ENCODE data around the gene FARSB. TPM values are rescaled to one million over a fixed set of nuclear protein-coding genes. Genes with fewer than 3 reads are reported as not detected.

The FARSB gene
- total RNA-seq, 1 experiment from 2014 or later: 72.1 TPM

GRCh38 chr2:222572264-222572721 lies 83.6 kb downstream of the FARSB start:
- no peaks in the 10 kb centered on the region for H3K9me3 ChIP-seq (ENCODE audit: low read depth, low read length, poor library complexity, severe bottlenecking)
- no peak for TF ChIP-seq EZH2 (IDR thresholded peaks at IDR 0.05; ENCODE audit: borderline replicate concordance, low read depth, low read length, poor library complexity, severe bottlenecking)
- TF ChIP-seq, protein P1, sequence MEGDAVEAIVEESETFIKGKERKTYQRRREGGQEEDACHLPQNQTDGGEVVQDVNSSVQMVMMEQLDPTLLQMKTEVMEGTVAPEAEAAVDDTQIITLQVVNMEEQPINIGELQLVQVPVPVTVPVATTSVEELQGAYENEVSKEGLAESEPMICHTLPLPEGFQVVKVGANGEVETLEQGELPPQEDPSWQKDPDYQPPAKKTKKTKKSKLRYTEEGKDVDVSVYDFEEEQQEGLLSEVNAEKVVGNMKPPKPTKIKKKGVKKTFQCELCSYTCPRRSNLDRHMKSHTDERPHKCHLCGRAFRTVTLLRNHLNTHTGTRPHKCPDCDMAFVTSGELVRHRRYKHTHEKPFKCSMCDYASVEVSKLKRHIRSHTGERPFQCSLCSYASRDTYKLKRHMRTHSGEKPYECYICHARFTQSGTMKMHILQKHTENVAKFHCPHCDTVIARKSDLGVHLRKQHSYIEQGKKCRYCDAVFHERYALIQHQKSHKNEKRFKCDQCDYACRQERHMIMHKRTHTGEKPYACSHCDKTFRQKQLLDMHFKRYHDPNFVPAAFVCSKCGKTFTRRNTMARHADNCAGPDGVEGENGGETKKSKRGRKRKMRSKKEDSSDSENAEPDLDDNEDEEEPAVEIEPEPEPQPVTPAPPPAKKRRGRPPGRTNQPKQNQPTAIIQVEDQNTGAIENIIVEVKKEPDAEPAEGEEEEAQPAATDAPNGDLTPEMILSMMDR (conservative IDR thresholded peaks at IDR 0.05; ENCODE audit: low read depth, low read length): no peak
- H3K36me3 ChIP-seq (ENCODE audit: insufficient read depth, low read length, poor library complexity, severe bottlenecking): peaks cover 18% of the 10 kb centered on the region
- peak overlapping the region; percentile 40 for H3K27ac ChIP-seq (ENCODE audit: low read depth, low read length, poor library complexity, severe bottlenecking)
- intact Hi-C loops (cut with micrococcal nuclease; ENCODE audit: unreplicated experiment): no loop called here
- H3K4me3 ChIP-seq (ENCODE audit: low read depth, low read length, poor library complexity, severe bottlenecking): no peak overlapping the region
- peaks cover 54% of the 10 kb centered on the region for H3K4me1 ChIP-seq (ENCODE audit: insufficient read depth, low read length, poor library complexity, severe bottlenecking)
- no TSS peak for BruUV-seq (replicated peaks)
- no peak for DNase-seq (ENCODE audit: low spot score)
- H3K27me3 ChIP-seq (replicated peaks; ENCODE audit: insufficient read depth, low read depth, low read length, poor library complexity): no peaks in the 10 kb centered on the region
- ChIA-PET POLR2A (ENCODE audit: low non-redundant PET) (no interaction called here), CTCF (no interaction called here)

GRCh38 chr2:222569826-222570225 lies 86.1 kb downstream of the FARSB start:
- TF ChIP-seq, protein P1 (conservative IDR thresholded peaks at IDR 0.05; ENCODE audit: low read depth, low read length): no peak
- TF ChIP-seq EZH2 (IDR thresholded peaks at IDR 0.05; ENCODE audit: borderline replicate concordance, low read depth, low read length, poor library complexity, severe bottlenecking): no peak
- DNase-seq (ENCODE audit: low spot score): no peak
- Histone ChIP-seq H3K27ac (ENCODE audit: low read depth, low read length, poor library complexity, severe bottlenecking) (no peak overlapping the region), H3K4me3 (ENCODE audit: low read depth, low read length, poor library complexity, severe bottlenecking) (no peak overlapping the region), H3K9me3 (ENCODE audit: low read depth, low read length, poor library complexity, severe bottlenecking) (no peaks in the 10 kb centered on the region), H3K4me1 (ENCODE audit: insufficient read depth, low read length, poor library complexity, severe bottlenecking) (peaks cover 36% of the 10 kb centered on the region), H3K36me3 (ENCODE audit: insufficient read depth, low read length, poor library complexity, severe bottlenecking) (peaks cover 26% of the 10 kb centered on the region), H3K27me3 (replicated peaks; ENCODE audit: insufficient read depth, low read depth, low read length, poor library complexity) (no peaks in the 10 kb centered on the region)
- intact Hi-C loops (cut with micrococcal nuclease; ENCODE audit: unreplicated experiment): no loop called here
- no TSS peak for BruUV-seq (replicated peaks)
- ChIA-PET POLR2A (ENCODE audit: low non-redundant PET) (no interaction called here), CTCF (no interaction called here)

DNA sequence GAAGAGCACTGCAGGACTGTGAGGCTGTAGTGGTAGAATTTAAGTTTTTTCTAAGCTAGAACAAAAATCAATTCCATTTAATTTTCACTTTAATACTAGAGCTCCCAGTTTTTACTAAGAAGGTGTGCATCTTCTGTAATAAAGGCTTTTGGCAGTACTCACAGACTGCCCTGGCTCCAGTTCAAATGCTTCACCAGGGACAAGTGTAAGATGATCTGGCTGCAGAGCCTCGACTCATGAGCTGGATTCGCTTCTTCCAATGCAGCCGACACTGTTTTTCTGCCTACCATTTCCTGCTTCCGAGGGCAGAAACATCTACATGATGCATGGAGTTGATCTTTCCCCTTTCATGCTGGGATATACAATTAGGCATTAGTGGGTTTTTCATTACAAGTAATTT lies 87.0 kb downstream of the FARSB start:
- no peaks in the 10 kb centered on the region for H3K9me3 ChIP-seq (ENCODE audit: low read depth, low read length, poor library complexity, severe bottlenecking)
- H3K27ac ChIP-seq (ENCODE audit: low read depth, low read length, poor library complexity, severe bottlenecking): no peak overlapping the region
- no peak for TF ChIP-seq EZH2 (IDR thresholded peaks at IDR 0.05; ENCODE audit: borderline replicate concordance, low read depth, low read length, poor library complexity, severe bottlenecking)
- TF ChIP-seq, protein P1 (conservative IDR thresholded peaks at IDR 0.05; ENCODE audit: low read depth, low read length): no peak
- H3K4me1 ChIP-seq (ENCODE audit: insufficient read depth, low read length, poor library complexity, severe bottlenecking): peaks cover 34% of the 10 kb centered on the region
- no TSS peak for BruUV-seq (replicated peaks)
- ChIA-PET CTCF (no interaction called here), POLR2A (ENCODE audit: low non-redundant PET) (no interaction called here)
- intact Hi-C loops (cut with micrococcal nuclease; ENCODE audit: unreplicated experiment): no loop called here
- no peak overlapping the region for H3K4me3 ChIP-seq (ENCODE audit: low read depth, low read length, poor library complexity, severe bottlenecking)
- H3K27me3 ChIP-seq (replicated peaks; ENCODE audit: insufficient read depth, low read depth, low read length, poor library complexity): no peaks in the 10 kb centered on the region
- peaks cover 26% of the 10 kb centered on the region for H3K36me3 ChIP-seq (ENCODE audit: insufficient read depth, low read length, poor library complexity, severe bottlenecking)
- DNase-seq (ENCODE audit: low spot score): no peak
